ENCODE results near the gene GAR1.

The GAR1 gene

GRCh38 chr4:109872950-109873656 is 57.5 kb downstream of the GAR1 start:
- TF ChIP-seq CTCF (IDR thresholded peaks at IDR 0.05; ENCODE audit: extremely low read depth, insufficient read depth, missing control alignments): no peak
- in situ Hi-C loops (cut with MboI; ENCODE audit: low pct_unique_long_range_greater_than_20kb, low sequenced_read_pairs, unreplicated experiment): no loop called here
- DNase-seq (ENCODE audit: low spot score): no peak

- no peak for TF ChIP-seq CTCF (IDR thresholded peaks at IDR 0.05; ENCODE audit: extremely low read depth, insufficient read depth, missing control alignments)
- DNase-seq (ENCODE audit: low spot score): no peak
- in situ Hi-C loops (cut with MboI; ENCODE audit: low pct_unique_long_range_greater_than_20kb, low sequenced_read_pairs, unreplicated experiment): no loop called here
These were observed 58.4 kb downstream of the GAR1 start for GRCh38 chr4:109873791-109874514.
